ENCODE measurements around the gene FOXL3.

- TF ChIP-seq CTCF (conservative IDR thresholded peaks at IDR 0.05) (no peak), EZH2 (IDR thresholded peaks at IDR 0.05; ENCODE audit: low read depth) (no peak)
These were observed 37.0 kb upstream of the FOXL3 start for GRCh38 chr7:252981-253380.

All from PC-9 (cell line).